H9 (cell line): ENCODE results near the gene FLT1. TPM values are rescaled to one million over a fixed set of nuclear protein-coding genes. Genes with fewer than 3 reads are reported as not detected.

ENCODE experiments used
- DNase-seq: peaks from one replicate; pipeline ENCODE4 v3.0.0-alpha.2; 2017
- H2AFZ ChIP-seq: one replicate; pipeline ENCODE4 v1.6.1; 2013; ENCODE audit warnings: mild to moderate bottlenecking, low read length, control low read depth, moderate library complexity
- H2AK5ac ChIP-seq: 2 replicates; pipeline ENCODE4 v1.6.1; 2013; ENCODE audit warnings: low read length, control low read depth, mixed read lengths; ENCODE audit not compliant: insufficient read length
- H2BK120ac ChIP-seq: one replicate; pipeline ENCODE4 v1.6.1; 2013; ENCODE audit warnings: low read depth, mild to moderate bottlenecking, low read length, control low read depth, inconsistent platforms; ENCODE audit not compliant: poor library complexity, severe bottlenecking
- H2BK12ac ChIP-seq: 2 replicates; pipeline ENCODE4 v1.6.1; 2013; ENCODE audit warnings: low read length, control low read depth, mixed read lengths, low read depth; ENCODE audit not compliant: insufficient read length
- H2BK15ac ChIP-seq: 2 replicates; pipeline ENCODE4 v1.6.1; 2013; ENCODE audit warnings: low read depth, low read length, control low read depth
- H2BK20ac ChIP-seq: one replicate; pipeline ENCODE4 v1.6.1; 2013; ENCODE audit warnings: low read depth, mild to moderate bottlenecking, low read length, control low read depth, inconsistent platforms; ENCODE audit not compliant: poor library complexity, severe bottlenecking
- H2BK5ac ChIP-seq: 2 replicates; pipeline ENCODE4 v1.6.1; 2013; ENCODE audit warnings: low read length, control low read depth, mixed read lengths; ENCODE audit not compliant: insufficient read length
- H3K14ac ChIP-seq: 2 replicates; pipeline ENCODE4 v1.6.1; 2013; ENCODE audit warnings: low read length, control low read depth; ENCODE audit not compliant: insufficient read depth
- H3K18ac ChIP-seq: 2 replicates; pipeline ENCODE4 v1.6.1; 2013; ENCODE audit warnings: low read depth, mild to moderate bottlenecking, mixed read lengths, low read length, control low read depth; ENCODE audit not compliant: insufficient read length
- H3K23ac ChIP-seq: 2 replicates; pipeline ENCODE4 v1.6.1; 2013; ENCODE audit warnings: low read length, control low read depth, mixed read lengths, low read depth; ENCODE audit not compliant: insufficient read length
- H3K23me2 ChIP-seq: 2 replicates; pipeline ENCODE4 v1.6.1; 2013; ENCODE audit warnings: low read depth, mild to moderate bottlenecking, mixed read lengths, low read length, control low read depth; ENCODE audit not compliant: insufficient read length, poor library complexity, severe bottlenecking
- H3K27ac ChIP-seq: 2 replicates; pipeline ENCODE4 v1.5.1; 2013; ENCODE audit warnings: low read length, control low read depth, mixed read lengths, low read depth; ENCODE audit not compliant: insufficient read length
- H3K27me3 ChIP-seq: 2 replicates; pipeline ENCODE4 v1.6.1; 2013; ENCODE audit warnings: low read length, control low read depth, inconsistent platforms; ENCODE audit not compliant: insufficient read depth
- H3K4ac ChIP-seq: 2 replicates; pipeline ENCODE4 v1.6.1; 2013; ENCODE audit warnings: low read depth, mild to moderate bottlenecking, control low read depth, inconsistent platforms, low read length, moderate library complexity
- H3K4me1 ChIP-seq: 2 replicates; pipeline ENCODE4 v1.6.1; 2013; ENCODE audit warnings: low read length, control low read depth, inconsistent platforms; ENCODE audit not compliant: insufficient read depth
- H3K4me2 ChIP-seq: 2 replicates; pipeline ENCODE4 v1.6.1; 2013; ENCODE audit warnings: low read length, control low read depth, mixed read lengths; ENCODE audit not compliant: insufficient read length, insufficient read depth
- H3K56ac ChIP-seq: 2 replicates; pipeline ENCODE4 v1.6.1; 2013; ENCODE audit warnings: low read depth, mild to moderate bottlenecking, mixed read lengths, low read length, control low read depth; ENCODE audit not compliant: insufficient read length
- H3K79me1 ChIP-seq: 2 replicates; pipeline ENCODE4 v1.6.1; 2013; ENCODE audit warnings: low read depth, mild to moderate bottlenecking, moderate library complexity, low read length, control low read depth, inconsistent platforms; ENCODE audit not compliant: insufficient read depth, poor library complexity, severe bottlenecking
- H3K79me2 ChIP-seq: 2 replicates; pipeline ENCODE4 v1.6.1; 2013; ENCODE audit warnings: low read length, control low read depth, inconsistent platforms; ENCODE audit not compliant: insufficient read depth
- H3K9ac ChIP-seq: 2 replicates; pipeline ENCODE4 v1.6.1; 2013; ENCODE audit warnings: low read length, control low read depth, mixed read lengths; ENCODE audit not compliant: insufficient read length; ENCODE audit errors: extremely low read depth
- H3K9me3 ChIP-seq: one replicate; pipeline ENCODE4 v1.6.1; 2013; ENCODE audit warnings: low read depth, low read length, inconsistent platforms; ENCODE audit not compliant: control insufficient read depth
- H3T11ph ChIP-seq: one replicate; pipeline ENCODE4 v1.6.1; 2013; ENCODE audit warnings: mild to moderate bottlenecking, low read length, control low read depth, inconsistent platforms
- H4K20me1 ChIP-seq: one replicate; pipeline ENCODE4 v1.6.1; 2013; ENCODE audit not compliant: control insufficient read depth, insufficient read length, insufficient read depth
- H4K5ac ChIP-seq: 2 replicates; pipeline ENCODE4 v1.6.1; 2013; ENCODE audit warnings: low read depth, mild to moderate bottlenecking, mixed read lengths, low read length, control low read depth; ENCODE audit not compliant: insufficient read length
- H4K8ac ChIP-seq: replicated peaks from 2 replicates; pipeline ENCODE4 v1.6.1; 2013; ENCODE audit warnings: low read length, control low read depth, mixed read lengths, low read depth; ENCODE audit not compliant: insufficient read length
- H4K91ac ChIP-seq: 2 replicates; pipeline ENCODE4 v1.6.1; 2013; ENCODE audit warnings: low read depth, mild to moderate bottlenecking, moderate library complexity, mixed read lengths, low read length, control low read depth; ENCODE audit not compliant: insufficient read length
- H3K27ac Mint-ChIP-seq, 3 experiments: 2 replicates in 2 of 3; 3 replicates in 1 of 3; pipeline ENCODE4 v1.8.0; 2020 to 2021; ENCODE audit warnings: mixed read lengths in 3 of 3, mild to moderate bottlenecking in 1 of 3, moderate library complexity in 1 of 3
- H3K27me3 Mint-ChIP-seq: 2 replicates; pipeline ENCODE4 v1.8.0; 2021; ENCODE audit warnings: low read depth, mild to moderate bottlenecking, moderate library complexity, mixed read lengths
- H3K36me3 Mint-ChIP-seq, 3 experiments: 2 replicates in 2 of 3; 3 replicates in 1 of 3; pipeline ENCODE4 v1.8.0; 2020 to 2021; ENCODE audit warnings: low read depth in 3 of 3, mixed read lengths in 3 of 3; ENCODE audit not compliant: insufficient read depth in 1 of 3
- H3K4me1 Mint-ChIP-seq, 2 experiments: 2 replicates each; pipeline ENCODE4 v1.8.0; 2020; ENCODE audit warnings: mixed read lengths in 2 of 2
- H3K4me3 Mint-ChIP-seq, 2 experiments: 2 replicates in 1 of 2; 3 replicates in 1 of 2; pipeline ENCODE4 v1.8.0; 2020 to 2021; ENCODE audit warnings: mild to moderate bottlenecking in 2 of 2, mixed read lengths in 2 of 2, moderate library complexity in 1 of 2
- H3K9me3 Mint-ChIP-seq, 2 experiments: 2 replicates in 1 of 2; 3 replicates in 1 of 2; pipeline ENCODE4 v1.8.0; 2020; ENCODE audit warnings: mild to moderate bottlenecking in 2 of 2, mixed read lengths in 2 of 2, moderate library complexity in 1 of 2
- WGBS: extraction: QIAGEN DNeasy Blood & Tissue Kit; methylation state at CpG from one replicate; pipeline ENCODE4 v1.1.7; 2013; ENCODE audit warnings: missing lambda C conversion rate, low lambda C conversion rate, mixed read lengths; ENCODE audit not compliant: insufficient read length; ENCODE audit errors: extremely low coverage; 5-methylcytosine and 5-hydroxymethylcytosine counted together
- total RNA-seq: library from RNA; stranded (reverse); gene quantifications from 2 replicates; pipeline ENCODE4 v1.2.1, GENCODE V29; 2021
- TF ChIP-seq, protein P1 (sequence below): fragments of 200-600 bp; sonication (generic); conservative IDR thresholded peaks from 3 replicates; pipeline ENCODE4 v1.8.0; 2021; ENCODE audit warnings: antibody characterized with exemption, mild to moderate bottlenecking

Gene FLT1
- total RNA-seq, 1 experiment from 2014 or later: 84.1 TPM

DNA sequence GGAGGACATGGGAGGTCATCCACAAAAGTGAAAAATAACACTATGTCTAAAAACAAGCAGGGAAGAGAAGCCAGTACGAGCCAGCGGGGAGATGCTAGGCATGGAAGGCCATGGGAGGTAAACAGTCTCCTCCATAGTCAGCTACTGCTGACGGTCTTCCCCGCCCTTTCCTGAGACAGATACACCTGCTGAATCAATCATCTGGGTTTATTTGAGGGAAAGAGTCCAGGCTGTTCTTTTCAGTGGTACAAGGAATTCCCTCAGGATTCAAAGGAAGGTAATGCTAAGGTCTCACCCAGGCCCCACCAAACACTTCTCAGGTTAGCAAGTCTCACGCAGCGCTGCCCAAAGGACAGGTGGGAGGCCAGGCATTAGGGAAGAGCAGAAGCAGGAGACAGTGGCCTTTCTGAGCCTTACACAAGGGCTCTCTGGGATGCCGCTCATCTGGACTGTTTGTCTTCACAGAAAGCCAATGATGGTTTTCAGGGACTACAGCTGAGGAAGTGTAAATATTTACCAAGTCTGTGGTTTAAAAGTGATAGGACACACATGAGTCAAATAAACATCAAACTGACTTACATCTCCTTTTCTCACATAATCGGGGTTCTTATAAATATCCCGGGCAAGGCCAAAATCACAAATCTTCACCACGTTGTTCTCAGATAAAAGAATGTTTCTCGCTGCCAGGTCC lies 173.9 kb downstream of the FLT1 start:
- Histone ChIP-seq H3K79me1 (no peaks in the 10 kb centered on the region), H3K79me2 (no peaks in the 10 kb centered on the region), H3K23me2 (no peaks in the 10 kb centered on the region), H3K27me3 (no peaks in the 10 kb centered on the region), H2BK12ac (no peak overlapping the region), H2BK15ac (no peak overlapping the region), H3K4me2 (no peak overlapping the region), H4K20me1 (no peaks in the 10 kb centered on the region), H3K23ac (no peak overlapping the region), H3K14ac (no peak overlapping the region), H3K4ac (no peak overlapping the region), H3T11ph (no peak overlapping the region), H4K91ac (no peak overlapping the region), H4K5ac (no peak overlapping the region), H3K9ac (no peak overlapping the region), H2AFZ (no peak overlapping the region), H3K56ac (no peak overlapping the region), H2BK120ac (no peak overlapping the region), H3K27ac (no peak overlapping the region), H2BK5ac (no peak overlapping the region), H3K18ac (no peak overlapping the region), H3K9me3 (no peaks in the 10 kb centered on the region), H3K4me1 (no peaks in the 10 kb centered on the region), H2AK5ac (no peak overlapping the region), H2BK20ac (no peak overlapping the region), H4K8ac (no peak overlapping the region)
- Mint-ChIP-seq H3K4me1 (peaks cover 3 to 10% of the 10 kb centered on the region in 2 experiments), H3K4me3 (no peak overlapping the region), H3K27me3 (no peaks in the 10 kb centered on the region), H3K27ac (peak overlapping the region in 1 of 3 experiments; percentile 75; a peak in 1 of 7 replicates), H3K36me3 (peaks cover 16 to 20% (median 16%) of the 10 kb centered on the region in 3 experiments; a peak in 6 of 7 replicates), H3K9me3 (no peaks in the 10 kb centered on the region)
- whole genome bisulfite sequencing: no CpG with 5 or more reads among the region's 11 CpGs
- TF ChIP-seq, protein P1, sequence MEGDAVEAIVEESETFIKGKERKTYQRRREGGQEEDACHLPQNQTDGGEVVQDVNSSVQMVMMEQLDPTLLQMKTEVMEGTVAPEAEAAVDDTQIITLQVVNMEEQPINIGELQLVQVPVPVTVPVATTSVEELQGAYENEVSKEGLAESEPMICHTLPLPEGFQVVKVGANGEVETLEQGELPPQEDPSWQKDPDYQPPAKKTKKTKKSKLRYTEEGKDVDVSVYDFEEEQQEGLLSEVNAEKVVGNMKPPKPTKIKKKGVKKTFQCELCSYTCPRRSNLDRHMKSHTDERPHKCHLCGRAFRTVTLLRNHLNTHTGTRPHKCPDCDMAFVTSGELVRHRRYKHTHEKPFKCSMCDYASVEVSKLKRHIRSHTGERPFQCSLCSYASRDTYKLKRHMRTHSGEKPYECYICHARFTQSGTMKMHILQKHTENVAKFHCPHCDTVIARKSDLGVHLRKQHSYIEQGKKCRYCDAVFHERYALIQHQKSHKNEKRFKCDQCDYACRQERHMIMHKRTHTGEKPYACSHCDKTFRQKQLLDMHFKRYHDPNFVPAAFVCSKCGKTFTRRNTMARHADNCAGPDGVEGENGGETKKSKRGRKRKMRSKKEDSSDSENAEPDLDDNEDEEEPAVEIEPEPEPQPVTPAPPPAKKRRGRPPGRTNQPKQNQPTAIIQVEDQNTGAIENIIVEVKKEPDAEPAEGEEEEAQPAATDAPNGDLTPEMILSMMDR: no peak
- no peak for DNase-seq
